Measurements from ENCODE around the gene DOCK1.

DOCK1 gene

GRCh38 chr10:127450644-127451043, 545.4 kb downstream of the DOCK1 start:
- no peak for DNase-seq

- DNase-seq: no peak
Measured at GRCh38 chr10:127451628-127452027, 546.4 kb downstream of the DOCK1 start.

- no peak for DNase-seq
Measured at GRCh38 chr10:127452568-127452967, 547.3 kb downstream of the DOCK1 start.

GRCh38 chr10:127453706-127454105, 548.5 kb downstream of the DOCK1 start:
- DNase-seq: no peak

GRCh38 chr10:127456122-127456521, 550.9 kb downstream of the DOCK1 start:
- no peak for DNase-seq

- DNase-seq: no peak
Measured at GRCh38 chr10:127458016-127458810, 553.0 kb downstream of the DOCK1 start.

GRCh38 chr10:127458829-127459228, 553.6 kb downstream of the DOCK1 start:
- no peak for DNase-seq

GRCh38 chr10:127459918-127460317, 554.7 kb downstream of the DOCK1 start:
- no peak for DNase-seq

- no peak for DNase-seq
Measured at GRCh38 chr10:127462643-127463295, 557.5 kb downstream of the DOCK1 start.

GRCh38 chr10:127463548-127463947, 558.3 kb downstream of the DOCK1 start:
- no peak for DNase-seq

GRCh38 chr10:127464561-127464960, 559.3 kb downstream of the DOCK1 start:
- DNase-seq: no peak

- DNase-seq: no peak
Measured at GRCh38 chr10:127467811-127468210, 562.6 kb downstream of the DOCK1 start.

GRCh38 chr10:127468632-127469031, 563.4 kb downstream of the DOCK1 start:
- DNase-seq: no peak

GRCh38 chr10:127470911-127471310, 565.7 kb downstream of the DOCK1 start:
- DNase-seq: no peak

- DNase-seq: no peak
Measured at GRCh38 chr10:127472976-127473375, 567.7 kb downstream of the DOCK1 start.

GRCh38 chr10:127474501-127474900, 569.3 kb downstream of the DOCK1 start:
- no peak for DNase-seq

- DNase-seq: no peak
Measured at GRCh38 chr10:127485153-127485857, 580.1 kb downstream of the DOCK1 start.

- no peak for DNase-seq
Measured at GRCh38 chr10:127486355-127486754, 581.1 kb downstream of the DOCK1 start.

- no peak for DNase-seq
Measured at GRCh38 chr10:127492607-127493250, 587.5 kb downstream of the DOCK1 start.

GRCh38 chr10:127496035-127496434, 590.8 kb downstream of the DOCK1 start:
- no peak for DNase-seq

- no peak for DNase-seq
Measured at GRCh38 chr10:127497685-127498084, 592.5 kb downstream of the DOCK1 start.

- DNase-seq: no peak
Measured at GRCh38 chr10:127498087-127498486, 592.9 kb downstream of the DOCK1 start.

GRCh38 chr10:127500127-127500526, 594.9 kb downstream of the DOCK1 start:
- DNase-seq: no peak
